ENCODE measurements around the gene MAP2K5.

The MAP2K5 gene

DNA sequence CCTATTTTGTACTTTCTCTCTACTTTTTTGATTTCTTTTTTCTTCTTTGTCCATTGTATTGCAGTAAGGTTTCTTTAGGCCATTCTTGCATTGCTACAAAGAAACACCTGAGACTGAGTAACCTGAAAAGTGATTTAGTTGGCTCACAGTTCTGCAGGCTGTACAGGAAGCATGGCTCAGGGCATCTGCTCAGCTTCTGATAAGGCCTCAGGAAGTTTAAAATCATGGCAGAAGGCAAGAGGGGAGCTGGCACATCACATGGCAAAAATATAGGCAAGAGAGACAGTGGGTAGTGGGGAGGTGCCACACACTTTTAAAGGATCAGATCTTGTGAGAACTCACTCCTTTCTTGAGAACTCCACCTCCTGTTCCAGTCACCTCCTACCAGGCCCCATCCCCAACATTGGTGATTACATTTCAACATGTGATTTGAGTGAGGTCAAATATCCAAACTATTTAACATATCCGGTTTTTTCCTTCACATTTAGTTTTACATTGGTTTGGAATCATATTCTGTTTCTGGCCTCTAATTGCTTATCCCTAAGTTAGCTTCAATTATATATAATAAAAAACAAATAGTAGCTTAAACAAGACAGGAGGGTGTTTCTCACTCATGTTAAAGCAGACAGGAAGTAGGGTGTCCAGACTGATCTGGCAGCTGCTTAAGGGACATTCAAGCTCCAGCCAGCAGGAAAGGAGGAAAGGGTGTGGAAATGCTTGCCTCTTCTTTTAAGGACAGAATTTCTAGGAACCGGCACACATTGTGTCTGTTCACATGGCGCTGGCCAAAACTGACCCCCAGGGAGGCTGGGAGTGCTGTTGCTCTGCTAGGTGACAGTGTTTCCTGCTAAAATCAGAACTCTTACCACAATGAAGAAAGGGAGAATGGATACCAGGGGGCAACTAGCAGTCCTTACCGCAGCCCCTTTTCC lies 254.0 kb downstream of the MAP2K5 start:
- Histone ChIP-seq H3K9ac (ENCODE audit: low read depth, low read length) (no peak overlapping the region), H3K27ac (ENCODE audit: low read depth, low read length) (no peak overlapping the region), H3K27me3 (ENCODE audit: control insufficient read depth, insufficient read depth, low read length) (no peaks in the 10 kb centered on the region), H3K9me3 (ENCODE audit: control insufficient read depth, insufficient read depth, low read length) (no peaks in the 10 kb centered on the region), H3K36me3 (ENCODE audit: control insufficient read depth, insufficient read depth, low read length) (no peaks in the 10 kb centered on the region), H3K4me1 (ENCODE audit: control insufficient read depth, insufficient read depth, low read length) (peaks cover 14% of the 10 kb centered on the region), H3K4me3 (ENCODE audit: low read depth, low read length) (no peak overlapping the region)

DNA sequence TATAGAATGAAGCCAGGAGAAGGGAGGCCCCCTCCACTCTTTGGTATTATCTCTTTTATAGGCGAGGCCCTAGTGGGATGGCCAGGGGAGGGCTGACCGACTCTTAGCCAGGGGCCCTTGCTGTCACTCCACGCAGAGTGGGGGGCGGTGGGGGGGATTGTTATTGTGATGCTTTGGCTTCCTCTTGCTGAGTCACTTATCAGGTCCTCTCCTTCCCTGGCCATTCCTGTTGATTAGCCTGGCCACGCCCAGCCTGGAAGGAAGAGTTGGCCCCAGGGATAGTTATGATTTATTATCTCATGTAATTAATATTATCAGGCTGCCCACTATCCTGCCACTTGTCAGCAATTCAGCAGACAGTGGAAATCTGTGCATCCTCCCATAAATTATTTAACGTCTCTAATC lies 257.3 kb downstream of the MAP2K5 start:
- no peak overlapping the region for H3K27ac ChIP-seq (ENCODE audit: low read depth, low read length)
- H3K4me3 ChIP-seq (ENCODE audit: low read depth, low read length), result no peak overlapping the region
- H3K9ac ChIP-seq (ENCODE audit: low read depth, low read length), result no peak overlapping the region
- H3K9me3 ChIP-seq (ENCODE audit: control insufficient read depth, insufficient read depth, low read length), result no peaks in the 10 kb centered on the region
- H3K27me3 ChIP-seq (ENCODE audit: control insufficient read depth, insufficient read depth, low read length), result no peaks in the 10 kb centered on the region
- peaks cover 9% of the 10 kb centered on the region for H3K4me1 ChIP-seq (ENCODE audit: control insufficient read depth, insufficient read depth, low read length)
- H3K36me3 ChIP-seq (ENCODE audit: control insufficient read depth, insufficient read depth, low read length), result no peaks in the 10 kb centered on the region

- peaks cover 12% of the 10 kb centered on the region for H3K4me1 ChIP-seq (ENCODE audit: control insufficient read depth, insufficient read depth, low read length)
- H3K36me3 ChIP-seq (ENCODE audit: control insufficient read depth, insufficient read depth, low read length), result no peaks in the 10 kb centered on the region
- H3K9me3 ChIP-seq (ENCODE audit: control insufficient read depth, insufficient read depth, low read length), result no peaks in the 10 kb centered on the region
- no peak overlapping the region for H3K27ac ChIP-seq (ENCODE audit: low read depth, low read length)
- no peak overlapping the region for H3K4me3 ChIP-seq (ENCODE audit: low read depth, low read length)
- no peaks in the 10 kb centered on the region for H3K27me3 ChIP-seq (ENCODE audit: control insufficient read depth, insufficient read depth, low read length)
- H3K9ac ChIP-seq (ENCODE audit: low read depth, low read length), result no peak overlapping the region
Measured at GRCh38 chr15:67801142-67801541, 258.6 kb downstream of the MAP2K5 start.

DNA sequence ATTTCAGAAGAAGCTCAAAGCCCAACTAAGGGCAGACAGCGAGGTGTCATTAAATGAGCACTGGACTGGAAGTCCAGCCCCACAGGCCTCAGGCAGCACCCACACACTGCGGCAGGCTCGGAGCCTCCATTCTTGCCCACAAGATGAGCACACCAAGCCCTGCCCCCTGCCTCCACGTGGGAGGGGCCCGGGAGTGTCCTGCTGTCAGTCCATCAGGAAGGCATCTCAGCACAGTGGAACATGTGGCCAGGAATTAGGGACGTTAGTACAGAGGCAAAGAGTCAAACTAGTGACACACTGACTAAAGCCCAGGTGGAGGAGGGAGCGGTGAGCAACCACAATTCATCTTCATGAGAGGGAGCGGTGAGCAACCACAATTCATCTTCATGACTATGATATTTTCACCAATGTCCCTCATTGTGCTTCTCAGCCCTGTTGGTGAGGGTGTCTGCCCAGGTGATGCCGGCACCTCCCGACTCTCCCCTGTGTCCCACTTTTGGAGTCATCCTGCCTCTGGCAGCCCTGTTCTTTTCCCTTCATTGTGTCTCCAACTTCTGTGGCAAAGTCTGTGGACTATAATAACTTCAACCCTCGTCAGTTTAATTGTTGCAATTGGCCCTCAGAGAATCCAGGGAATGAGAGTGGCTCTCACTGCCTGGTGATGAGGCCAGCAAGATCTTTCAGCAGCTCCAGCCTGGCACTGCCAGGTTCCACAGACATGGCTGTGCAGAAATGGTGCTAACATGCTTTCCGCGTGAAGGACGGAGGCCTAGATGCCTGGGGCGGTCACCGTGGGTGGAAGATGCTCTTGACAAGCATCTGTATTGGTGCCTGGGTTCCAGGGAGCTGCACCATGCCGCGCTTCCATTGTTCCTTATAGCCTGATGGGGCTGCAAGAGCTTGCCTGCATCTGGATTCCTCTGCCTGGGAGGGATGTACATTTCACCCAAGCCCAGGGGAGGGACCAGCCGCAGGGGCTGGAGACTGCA lies 259.7 kb downstream of the MAP2K5 start:
- H3K4me1 ChIP-seq (ENCODE audit: control insufficient read depth, insufficient read depth, low read length), result peaks cover 12% of the 10 kb centered on the region
- no peak overlapping the region for H3K9ac ChIP-seq (ENCODE audit: low read depth, low read length)
- H3K27me3 ChIP-seq (ENCODE audit: control insufficient read depth, insufficient read depth, low read length), result no peaks in the 10 kb centered on the region
- no peaks in the 10 kb centered on the region for H3K9me3 ChIP-seq (ENCODE audit: control insufficient read depth, insufficient read depth, low read length)
- H3K4me3 ChIP-seq (ENCODE audit: low read depth, low read length), result no peak overlapping the region
- H3K36me3 ChIP-seq (ENCODE audit: control insufficient read depth, insufficient read depth, low read length), result no peaks in the 10 kb centered on the region
- no peak overlapping the region for H3K27ac ChIP-seq (ENCODE audit: low read depth, low read length)

DNA sequence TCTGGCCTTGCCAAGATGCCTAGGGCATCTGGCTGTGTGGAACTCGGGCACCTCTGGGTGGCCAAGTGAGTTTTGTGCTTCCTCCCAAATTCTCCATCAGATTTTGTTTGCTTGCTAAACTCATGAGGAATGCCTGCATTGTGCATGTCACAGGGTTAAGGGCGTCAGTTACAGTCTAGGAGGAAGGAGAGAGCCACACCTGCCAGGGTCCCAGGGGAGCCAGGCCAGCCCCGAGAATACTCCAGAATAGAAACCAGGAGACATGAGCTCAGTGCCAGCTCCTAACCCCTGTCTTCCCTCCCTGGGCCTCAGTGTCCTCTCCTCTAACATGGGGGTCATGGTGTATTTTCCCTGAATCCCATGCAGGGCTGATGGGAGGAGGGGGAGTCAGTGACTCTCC lies 260.8 kb downstream of the MAP2K5 start:
- no peaks in the 10 kb centered on the region for H3K9me3 ChIP-seq (ENCODE audit: control insufficient read depth, insufficient read depth, low read length)
- H3K27ac ChIP-seq (ENCODE audit: low read depth, low read length), result no peak overlapping the region
- peaks cover 12% of the 10 kb centered on the region for H3K4me1 ChIP-seq (ENCODE audit: control insufficient read depth, insufficient read depth, low read length)
- H3K4me3 ChIP-seq (ENCODE audit: low read depth, low read length), result no peak overlapping the region
- H3K27me3 ChIP-seq (ENCODE audit: control insufficient read depth, insufficient read depth, low read length), result no peaks in the 10 kb centered on the region
- H3K9ac ChIP-seq (ENCODE audit: low read depth, low read length), result no peak overlapping the region
- no peaks in the 10 kb centered on the region for H3K36me3 ChIP-seq (ENCODE audit: control insufficient read depth, insufficient read depth, low read length)

DNA sequence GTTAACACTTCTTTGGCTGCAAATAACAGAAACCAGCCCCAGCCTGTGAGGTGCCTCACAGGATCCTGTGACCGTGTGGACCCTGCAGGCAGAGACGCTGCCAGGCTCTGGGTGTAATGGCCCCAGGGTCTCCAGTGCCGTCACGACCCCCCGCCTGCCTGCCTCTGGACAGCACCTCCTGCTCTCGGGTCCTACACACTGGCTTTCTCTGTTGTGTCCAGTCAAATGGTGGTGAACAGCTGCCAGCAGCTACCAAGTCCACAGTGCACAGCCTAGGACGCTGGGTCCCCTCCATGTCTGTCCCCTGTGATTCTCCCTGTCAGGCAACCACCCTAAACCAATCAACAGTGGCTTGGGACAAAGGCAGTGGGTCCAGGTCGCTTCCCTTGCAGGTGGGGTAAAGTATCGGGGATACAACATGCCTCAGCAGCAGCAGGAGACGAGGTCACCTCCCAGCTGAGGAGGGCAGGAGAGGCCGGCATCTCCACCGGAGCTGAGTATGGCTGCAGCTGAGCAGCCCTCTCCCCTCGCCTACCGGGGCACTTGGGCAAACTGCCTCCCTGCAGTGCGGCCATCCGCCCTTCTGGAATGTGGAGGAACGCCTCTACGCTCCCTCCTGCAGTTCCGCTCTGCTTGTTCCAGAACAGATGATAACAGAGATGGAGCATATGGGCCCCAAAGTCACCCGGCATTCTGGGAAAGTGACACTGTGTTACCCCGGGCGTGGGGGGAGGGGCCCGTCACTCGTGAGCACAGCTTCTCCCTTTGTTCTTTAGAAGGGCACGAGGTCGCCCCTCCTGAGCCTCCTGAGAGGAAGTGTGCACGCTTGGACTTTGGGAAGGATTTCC lies 261.7 kb downstream of the MAP2K5 start:
- Histone ChIP-seq H3K9ac (ENCODE audit: low read depth, low read length) (no peak overlapping the region), H3K4me3 (ENCODE audit: low read depth, low read length) (no peak overlapping the region), H3K27ac (ENCODE audit: low read depth, low read length) (no peak overlapping the region), H3K27me3 (ENCODE audit: control insufficient read depth, insufficient read depth, low read length) (no peaks in the 10 kb centered on the region), H3K9me3 (ENCODE audit: control insufficient read depth, insufficient read depth, low read length) (no peaks in the 10 kb centered on the region), H3K36me3 (ENCODE audit: control insufficient read depth, insufficient read depth, low read length) (no peaks in the 10 kb centered on the region), H3K4me1 (ENCODE audit: control insufficient read depth, insufficient read depth, low read length) (peaks cover 12% of the 10 kb centered on the region)

GRCh38 chr15:67805008-67805665 lies 262.6 kb downstream of the MAP2K5 start:
- peaks cover 12% of the 10 kb centered on the region for H3K4me1 ChIP-seq (ENCODE audit: control insufficient read depth, insufficient read depth, low read length)
- H3K9ac ChIP-seq (ENCODE audit: low read depth, low read length), result no peak overlapping the region
- no peak overlapping the region for H3K27ac ChIP-seq (ENCODE audit: low read depth, low read length)
- H3K27me3 ChIP-seq (ENCODE audit: control insufficient read depth, insufficient read depth, low read length), result no peaks in the 10 kb centered on the region
- no peak overlapping the region for H3K4me3 ChIP-seq (ENCODE audit: low read depth, low read length)
- H3K36me3 ChIP-seq (ENCODE audit: control insufficient read depth, insufficient read depth, low read length), result no peaks in the 10 kb centered on the region
- H3K9me3 ChIP-seq (ENCODE audit: control insufficient read depth, insufficient read depth, low read length), result no peaks in the 10 kb centered on the region

- H3K27ac ChIP-seq (ENCODE audit: low read depth, low read length), result no peak overlapping the region
Measured at GRCh38 chr15:67805666-67806516, 263.4 kb downstream of the MAP2K5 start.

DNA sequence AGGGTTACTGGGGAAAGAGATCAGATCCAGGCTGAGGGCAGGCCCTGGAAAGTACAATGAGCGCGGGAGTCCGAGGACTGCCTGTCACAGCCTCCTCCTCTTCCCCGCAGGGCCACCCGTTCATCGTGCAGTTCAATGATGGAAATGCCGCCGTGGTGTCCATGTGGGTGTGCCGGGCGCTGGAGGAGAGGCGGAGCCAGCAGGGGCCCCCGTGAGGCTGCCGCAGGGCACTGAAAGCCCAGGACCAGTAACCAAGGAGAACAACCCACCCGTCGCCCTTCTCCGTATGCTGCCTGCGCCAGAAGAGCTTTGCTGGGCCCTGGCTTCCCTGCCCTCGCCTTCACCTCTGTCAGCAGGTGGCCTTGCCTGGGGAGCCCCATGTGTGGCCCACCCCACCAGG lies 264.0 kb downstream of the MAP2K5 start:
- Histone ChIP-seq H3K27me3 (ENCODE audit: control insufficient read depth, insufficient read depth, low read length) (no peaks in the 10 kb centered on the region), H3K4me1 (ENCODE audit: control insufficient read depth, insufficient read depth, low read length) (peaks cover 12% of the 10 kb centered on the region), H3K9ac (ENCODE audit: low read depth, low read length) (no peak overlapping the region), H3K27ac (ENCODE audit: low read depth, low read length) (no peak overlapping the region), H3K4me3 (ENCODE audit: low read depth, low read length) (no peak overlapping the region), H3K36me3 (ENCODE audit: control insufficient read depth, insufficient read depth, low read length) (no peaks in the 10 kb centered on the region), H3K9me3 (ENCODE audit: control insufficient read depth, insufficient read depth, low read length) (no peaks in the 10 kb centered on the region)

More at GRCh38 chr15:67805666-67806516, 263.4 kb downstream of the MAP2K5 start:
- Histone ChIP-seq H3K27me3 (ENCODE audit: control insufficient read depth, insufficient read depth, low read length) (no peaks in the 10 kb centered on the region), H3K4me1 (ENCODE audit: control insufficient read depth, insufficient read depth, low read length) (peaks cover 12% of the 10 kb centered on the region), H3K9me3 (ENCODE audit: control insufficient read depth, insufficient read depth, low read length) (no peaks in the 10 kb centered on the region), H3K9ac (ENCODE audit: low read depth, low read length) (no peak overlapping the region), H3K4me3 (ENCODE audit: low read depth, low read length) (no peak overlapping the region), H3K36me3 (ENCODE audit: control insufficient read depth, insufficient read depth, low read length) (no peaks in the 10 kb centered on the region)

Data from HUES48 (cell line).